Measurements from ENCODE around the gene MAP1S. TPM values are rescaled to one million over a fixed set of nuclear protein-coding genes. Genes with fewer than 3 reads are reported as not detected.

The MAP1S gene
- total and polyA plus RNA-seq, 2 of the 4 experiments (the other 2 are of a cell fraction): 6.1 to 48.6 TPM

DNA sequence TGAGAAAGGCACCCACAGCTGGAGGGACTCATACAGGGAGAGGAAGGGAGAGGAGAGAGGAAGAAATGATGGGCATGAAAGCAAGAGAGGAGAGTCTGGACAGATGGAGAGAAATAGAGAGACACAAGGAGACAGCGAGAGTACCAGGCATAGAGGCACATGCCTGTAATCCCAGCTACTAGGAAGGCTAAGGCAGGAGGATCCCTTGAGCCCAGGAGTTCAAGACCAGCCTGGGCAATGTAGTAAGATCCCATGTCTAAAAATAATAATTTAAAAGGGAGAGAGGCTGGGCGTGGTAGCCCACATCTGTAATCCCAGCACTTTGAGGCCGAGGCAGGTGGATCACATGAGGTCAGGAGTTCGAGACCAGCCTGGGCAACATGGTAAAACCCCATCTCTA is 40.4 kb upstream of the MAP1S start:
- in situ Hi-C loops (cut with MboI; ENCODE audit: low sequenced_read_pairs) (no loop called here), intact Hi-C loops (cut with micrococcal nuclease) (no loop called here), dilution Hi-C loops (cut with HindIII; ENCODE audit: low sequenced_read_pairs, unreplicated experiment) (no loop called here)
- no peak for TF ChIP-seq RAD21 (IDR thresholded peaks at IDR 0.05; ENCODE audit: low read length)
- no peak for TF ChIP-seq BHLHE40 (IDR thresholded peaks at IDR 0.05; ENCODE audit: low read depth, low read length)
- TF ChIP-seq, protein P1, sequence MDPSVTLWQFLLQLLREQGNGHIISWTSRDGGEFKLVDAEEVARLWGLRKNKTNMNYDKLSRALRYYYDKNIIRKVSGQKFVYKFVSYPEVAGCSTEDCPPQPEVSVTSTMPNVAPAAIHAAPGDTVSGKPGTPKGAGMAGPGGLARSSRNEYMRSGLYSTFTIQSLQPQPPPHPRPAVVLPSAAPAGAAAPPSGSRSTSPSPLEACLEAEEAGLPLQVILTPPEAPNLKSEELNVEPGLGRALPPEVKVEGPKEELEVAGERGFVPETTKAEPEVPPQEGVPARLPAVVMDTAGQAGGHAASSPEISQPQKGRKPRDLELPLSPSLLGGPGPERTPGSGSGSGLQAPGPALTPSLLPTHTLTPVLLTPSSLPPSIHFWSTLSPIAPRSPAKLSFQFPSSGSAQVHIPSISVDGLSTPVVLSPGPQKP (IDR thresholded peaks at IDR 0.05; ENCODE audit: borderline replicate concordance, low read depth, low read length): no peak
- TF ChIP-seq SMC3 (IDR thresholded peaks at IDR 0.05; ENCODE audit: low read depth, low read length): no peak
- no peak for TF ChIP-seq RFX5 (IDR thresholded peaks at IDR 0.05; ENCODE audit: low read depth, low read length)
- TF ChIP-seq CHD1 (IDR thresholded peaks at IDR 0.05; ENCODE audit: low read depth, low read length): no peak
- TF ChIP-seq NFE2L2 (IDR thresholded peaks at IDR 0.05; ENCODE audit: low read depth, low read length): no peak
- TF ChIP-seq, protein P2, sequence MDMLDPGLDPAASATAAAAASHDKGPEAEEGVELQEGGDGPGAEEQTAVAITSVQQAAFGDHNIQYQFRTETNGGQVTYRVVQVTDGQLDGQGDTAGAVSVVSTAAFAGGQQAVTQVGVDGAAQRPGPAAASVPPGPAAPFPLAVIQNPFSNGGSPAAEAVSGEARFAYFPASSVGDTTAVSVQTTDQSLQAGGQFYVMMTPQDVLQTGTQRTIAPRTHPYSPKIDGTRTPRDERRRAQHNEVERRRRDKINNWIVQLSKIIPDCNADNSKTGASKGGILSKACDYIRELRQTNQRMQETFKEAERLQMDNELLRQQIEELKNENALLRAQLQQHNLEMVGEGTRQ (IDR thresholded peaks at IDR 0.05; ENCODE audit: low read depth, low read length): no peak
- TF ChIP-seq, protein P3, sequence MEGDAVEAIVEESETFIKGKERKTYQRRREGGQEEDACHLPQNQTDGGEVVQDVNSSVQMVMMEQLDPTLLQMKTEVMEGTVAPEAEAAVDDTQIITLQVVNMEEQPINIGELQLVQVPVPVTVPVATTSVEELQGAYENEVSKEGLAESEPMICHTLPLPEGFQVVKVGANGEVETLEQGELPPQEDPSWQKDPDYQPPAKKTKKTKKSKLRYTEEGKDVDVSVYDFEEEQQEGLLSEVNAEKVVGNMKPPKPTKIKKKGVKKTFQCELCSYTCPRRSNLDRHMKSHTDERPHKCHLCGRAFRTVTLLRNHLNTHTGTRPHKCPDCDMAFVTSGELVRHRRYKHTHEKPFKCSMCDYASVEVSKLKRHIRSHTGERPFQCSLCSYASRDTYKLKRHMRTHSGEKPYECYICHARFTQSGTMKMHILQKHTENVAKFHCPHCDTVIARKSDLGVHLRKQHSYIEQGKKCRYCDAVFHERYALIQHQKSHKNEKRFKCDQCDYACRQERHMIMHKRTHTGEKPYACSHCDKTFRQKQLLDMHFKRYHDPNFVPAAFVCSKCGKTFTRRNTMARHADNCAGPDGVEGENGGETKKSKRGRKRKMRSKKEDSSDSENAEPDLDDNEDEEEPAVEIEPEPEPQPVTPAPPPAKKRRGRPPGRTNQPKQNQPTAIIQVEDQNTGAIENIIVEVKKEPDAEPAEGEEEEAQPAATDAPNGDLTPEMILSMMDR (conservative IDR thresholded peaks at IDR 0.05; ENCODE audit: low read depth, low read length): no peak
- no peak for TF ChIP-seq POLR2A (IDR thresholded peaks at IDR 0.05; ENCODE audit: low read depth, low read length)
- no peak for TF ChIP-seq FOS (IDR thresholded peaks at IDR 0.05; ENCODE audit: low read depth, low read length)
- TF ChIP-seq MAZ (IDR thresholded peaks at IDR 0.05; ENCODE audit: borderline replicate concordance, low read depth, low read length): no peak
- no peak for TF ChIP-seq RCOR1 (IDR thresholded peaks at IDR 0.05; ENCODE audit: insufficient replicate concordance, low read length)
- no peak for TF ChIP-seq MXI1 (IDR thresholded peaks at IDR 0.05; ENCODE audit: borderline replicate concordance, low read depth, low read length)
- TF ChIP-seq MAFK (IDR thresholded peaks at IDR 0.05; ENCODE audit: low read depth, low read length): no peak
- no peak for TF ChIP-seq CEBPB (IDR thresholded peaks at IDR 0.05; ENCODE audit: low read depth, low read length)
- no peaks in the 10 kb centered on the region for H3K36me3 ChIP-seq (ENCODE audit: control insufficient read depth, insufficient read depth, low read length)
- no peak overlapping the region for H3K18ac ChIP-seq (ENCODE audit: low read depth, low read length)
- H2AK9ac ChIP-seq (replicated peaks; ENCODE audit: low read depth, low read length, poor library complexity): no peak overlapping the region
- no peak overlapping the region for H3K4me2 ChIP-seq (ENCODE audit: low read depth, low read length)
- no peak overlapping the region for H4K8ac ChIP-seq (ENCODE audit: low read depth in 2 of 2, low read length in 2 of 2)
- H3K27me3 ChIP-seq (ENCODE audit: control insufficient read depth, insufficient read depth, low read length): peaks cover 4% of the 10 kb centered on the region; the same call in 1 of the 2 replicates
- no peak overlapping the region for H2BK120ac ChIP-seq (ENCODE audit: low read depth, low read length)
- WGBS, 2 experiments (ENCODE audit: extremely low coverage in 2 of 2, insufficient read length in 1 of 2): 33% methylated on average over 1 of the region's 4 CpGs; no CpG with 5 or more reads in 1 of the 2 experiments
- H3K14ac ChIP-seq (replicated peaks; ENCODE audit: low read depth, low read length): no peak overlapping the region
- ATAC-seq (ENCODE audit: low read depth) (no peak), DNase-seq (no peak)
- POLR2A ChIA-PET (ENCODE audit: unreplicated experiment): no interaction called here
- H3K79me1 ChIP-seq (ENCODE audit: low read depth in 1 of 2, low read length in 2 of 2): no peaks in the 10 kb centered on the region
- no peak overlapping the region for H2BK5ac ChIP-seq (ENCODE audit: low read depth, low read length, poor library complexity, severe bottlenecking)
- H3K23ac ChIP-seq (ENCODE audit: low read depth, low read length): no peak overlapping the region
- no TSS peak for BruUV-seq (replicated peaks)
- CTCF ChIA-PET: no interaction called here
- no peak overlapping the region for H3K4me3 ChIP-seq (ENCODE audit: insufficient read depth, low read depth, low read length)
- peaks cover 4% of the 10 kb centered on the region for H4K20me1 ChIP-seq (ENCODE audit: insufficient read depth, low read length)
- no peak overlapping the region for H2AFZ ChIP-seq (replicated peaks; ENCODE audit: low read length, poor library complexity)
- H4K91ac ChIP-seq (ENCODE audit: insufficient read depth, low read depth, low read length): no peak overlapping the region
- H3K56ac ChIP-seq (ENCODE audit: extremely low read depth, insufficient read depth, low read length): no peak overlapping the region
- H2BK20ac ChIP-seq (ENCODE audit: low read depth, low read length): no peak overlapping the region
- no peak overlapping the region for H2BK15ac ChIP-seq (ENCODE audit: low read depth, low read length)
- no peak overlapping the region for H3K9ac ChIP-seq (ENCODE audit: low read depth, low read length)
- no peak overlapping the region for H2AK5ac ChIP-seq (ENCODE audit: low read depth, low read length)
- peaks cover 8% of the 10 kb centered on the region for H3K9me1 ChIP-seq (ENCODE audit: insufficient read depth, low read length)
- H3K4ac ChIP-seq (ENCODE audit: low read depth, low read length): no peak overlapping the region
- no peaks in the 10 kb centered on the region for H3K9me3 ChIP-seq (ENCODE audit: control insufficient read depth, insufficient read depth, low read length)
- H3K4me1 ChIP-seq (ENCODE audit: control insufficient read depth, insufficient read depth, low read length): peaks cover 5% of the 10 kb centered on the region
- no peak overlapping the region for H3K27ac ChIP-seq (ENCODE audit: insufficient read depth, low read length)
- H4K5ac ChIP-seq (ENCODE audit: low read depth, low read length): no peak overlapping the region
